Left lung (tissue), 10 donors: Measurements from ENCODE around the gene LGI4. TPM values are rescaled to one million over a fixed set of nuclear protein-coding genes. Genes with fewer than 3 reads are reported as not detected.
A peak's percentile ranks its signal among the peaks of the same experiment; 100 is the strongest.

ENCODE experiments used
- ATAC-seq: fragments of 200-7000 bp; cut with Tn5 transposase; one replicate; pipeline ENCODE4 v1.9.1; 2020; ENCODE audit warnings: moderate library complexity
- DNase-seq, 4 donors: peaks; one replicate each; pipeline ENCODE4 v3.0.0-alpha.2; 2013 to 2020
- H3K27ac ChIP-seq, 2 donors: fragments of 200-600 bp; sonication (generic) in 1 of 2; one replicate each; pipeline versions ENCODE4 v1.5.0 to v1.8.0; 2020 to 2021
- H3K27me3 ChIP-seq, 2 donors: fragments of 200-600 bp; sonication (generic) in 1 of 2; one replicate each; pipeline versions ENCODE4 v1.5.0 to v1.8.0; 2020 to 2021
- H3K36me3 ChIP-seq, 2 donors: fragments of 200-600 bp; sonication (generic) in 1 of 2; one replicate each; pipeline versions ENCODE4 v1.5.0 to v1.8.0; 2020 to 2021
- H3K4me1 ChIP-seq, 2 donors: fragments of 200-600 bp; one replicate each; pipeline ENCODE4 v1.8.0; 2021
- H3K4me3 ChIP-seq, 2 donors: fragments of 200-600 bp; sonication (generic) in 1 of 2; one replicate each; pipeline versions ENCODE4 v1.5.0 to v1.8.0; 2020 to 2021; ENCODE audit warnings: mild to moderate bottlenecking in 1 of 2
- H3K9me3 ChIP-seq, 2 donors: fragments of 200-600 bp; sonication (generic) in 1 of 2; one replicate each; pipeline versions ENCODE4 v1.5.0 to v1.8.0; 2020 to 2021
- CTCF ChIP-seq, 2 donors: fragments of 200-600 bp; sonication (generic) in 1 of 2; IDR thresholded peaks; one replicate each; pipeline versions ENCODE4 v1.5.0 to v1.8.0; 2021; ENCODE audit warnings: antibody characterized with exemption in 2 of 2
- intact Hi-C, 2 donors: fragments of 100-400 bp; cut with DNase I; formaldehyde crosslinking; loops; one replicate each; pipeline versions ENCODE4 v1.11.2 to v1.14.2; 2022
- polyA plus RNA-seq, 6 donors: library from polyadenylated mRNA; unstranded; fragments of 120-200 nt; gene quantifications; one replicate each; pipeline ENCODE4 v1.2.1, GENCODE V29; 2013; ENCODE audit not compliant: insufficient read length in 6 of 6
- total RNA-seq, 2 donors: library from RNA; stranded (reverse); fragmentation: NEBNext Ultra II Directional; extraction: Animal tissue kit (Norgen Biotek cat#: 25700); gene quantifications; one replicate each; pipeline ENCODE4 v1.2.1, GENCODE V29; 2021
- donor health status: DM: no; HTN: yes; CAD: no.
- donor health status: DM: no; HTN: no; CAD: no.

The LGI4 gene
- total and polyA plus RNA-seq, 8 donors: 1.8 to 3.4 (median 2.7) TPM

GRCh38 chr19:35136977-35137702 lies 2.3 kb upstream of the LGI4 start:
- no peaks in the 10 kb centered on the region for H3K36me3 ChIP-seq
- no peaks in the 10 kb centered on the region for H3K9me3 ChIP-seq
- DNase-seq (no peak), ATAC-seq (no peak)
- no peak for TF ChIP-seq CTCF (IDR thresholded peaks at IDR 0.05)
- intact Hi-C loops: loop anchor here in 1 of 2 donors (10.0 kb wide), 1 partner anchor 72 kb away; no protein-coding TSS in a partner anchor
- H3K4me1 ChIP-seq: peaks cover 7 to 32% of the 10 kb centered on the region in 2 donors
- H3K4me3 ChIP-seq: no peak overlapping the region
- H3K27ac ChIP-seq: no peak overlapping the region
- H3K27me3 ChIP-seq: peaks cover 0 to 41% of the 10 kb centered on the region in 2 donors

DNA sequence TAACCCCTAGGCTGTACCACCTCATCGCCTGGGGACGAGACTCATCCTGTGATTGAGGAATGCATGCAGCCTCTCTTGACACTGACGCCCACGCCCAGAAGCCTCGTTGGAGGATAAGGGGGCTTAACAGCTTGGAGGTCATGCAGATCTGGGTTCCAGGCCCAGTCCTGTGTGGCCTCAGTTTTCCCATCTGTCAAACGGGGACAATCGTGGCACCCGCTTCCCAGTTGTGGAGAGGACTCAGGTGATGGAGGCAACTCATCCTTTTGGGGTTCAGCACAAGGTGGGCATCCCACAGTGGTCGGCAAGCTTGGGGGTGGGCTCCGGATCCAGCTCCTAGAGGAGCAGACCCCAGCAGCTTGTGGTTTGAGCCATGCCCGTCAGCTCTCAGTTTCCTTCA lies 1.4 kb upstream of the LGI4 start:
- ATAC-seq: no peak
- H3K4me3 ChIP-seq: no peak overlapping the region
- H3K36me3 ChIP-seq: no peaks in the 10 kb centered on the region
- peaks cover 0 to 32% of the 10 kb centered on the region in 2 donors for H3K27me3 ChIP-seq
- DNase-seq: no peak
- intact Hi-C loops: loop anchor here in 1 of 2 donors (10.0 kb wide), 1 partner anchor 71 kb away; no protein-coding TSS in a partner anchor
- no peaks in the 10 kb centered on the region for H3K9me3 ChIP-seq
- peaks cover 0 to 24% of the 10 kb centered on the region in 2 donors for H3K4me1 ChIP-seq
- H3K27ac ChIP-seq: no peak overlapping the region
- no peak for TF ChIP-seq CTCF (IDR thresholded peaks at IDR 0.05)

DNA sequence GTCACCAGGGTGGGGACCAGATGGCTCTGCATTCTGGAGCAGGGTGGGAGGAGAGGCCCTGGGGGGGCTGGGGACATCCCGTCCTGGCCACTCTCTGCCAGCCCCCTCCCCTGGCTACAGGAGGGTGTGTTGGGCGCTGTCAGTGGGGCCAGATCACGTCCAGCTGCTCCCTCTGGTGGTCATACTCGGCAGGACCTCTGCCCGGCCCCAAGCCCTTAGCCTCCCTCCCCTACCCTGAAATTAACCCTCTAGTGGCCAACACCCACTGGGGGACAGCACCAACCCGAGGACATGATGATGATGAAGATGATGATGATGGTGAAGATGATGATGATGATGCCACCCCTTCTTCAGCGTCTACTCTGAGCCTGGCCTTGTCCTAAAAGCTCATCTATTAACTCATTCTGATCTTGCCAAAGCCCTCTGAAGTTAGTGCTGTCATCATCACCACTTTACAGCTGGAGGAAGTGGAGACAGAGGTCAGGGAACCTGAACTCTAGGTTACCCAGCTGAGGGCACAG lies 590 bp upstream of the LGI4 start:
- Histone ChIP-seq H3K27me3 (peaks cover 0 to 28% of the 10 kb centered on the region in 2 donors), H3K27ac (no peak overlapping the region), H3K4me1 (peaks cover 0 to 20% of the 10 kb centered on the region in 2 donors), H3K4me3 (no peak overlapping the region), H3K36me3 (no peaks in the 10 kb centered on the region), H3K9me3 (no peaks in the 10 kb centered on the region)
- DNase-seq (peak in 3 of 4 donors; percentile 81 to 90 (median 89)), ATAC-seq (peak; percentile 83)
- intact Hi-C loops: loop anchor here in 1 of 2 donors (10.0 kb wide), 1 partner anchor 71 kb away; no protein-coding TSS in a partner anchor
- TF ChIP-seq CTCF (IDR thresholded peaks at IDR 0.05): peak; percentile 77 to 93

- Histone ChIP-seq H3K9me3 (no peaks in the 10 kb centered on the region), H3K36me3 (no peaks in the 10 kb centered on the region), H3K27ac (no peak overlapping the region), H3K27me3 (peaks cover 0 to 14% of the 10 kb centered on the region in 2 donors), H3K4me3 (no peak overlapping the region), H3K4me1 (peaks cover 0 to 7% of the 10 kb centered on the region in 2 donors)
- intact Hi-C loops: loop anchor here in 1 of 2 donors (10.0 kb wide), 1 partner anchor 69 kb away; no protein-coding TSS in a partner anchor
- DNase-seq: no peak
- TF ChIP-seq CTCF (IDR thresholded peaks at IDR 0.05): no peak
- ATAC-seq: no peak
Measured at GRCh38 chr19:35133826-35134225, 1.0 kb downstream of the LGI4 start.

- TF ChIP-seq CTCF (IDR thresholded peaks at IDR 0.05): no peak
- H3K4me3 ChIP-seq: no peak overlapping the region
- no peak for ATAC-seq
- H3K27ac ChIP-seq: no peak overlapping the region
- no peak for DNase-seq
- intact Hi-C loops: loop anchor here in 1 of 2 donors (10.0 kb wide), 1 partner anchor 67 kb away; no protein-coding TSS in a partner anchor
- H3K27me3 ChIP-seq: peaks cover 0 to 6% of the 10 kb centered on the region in 2 donors
- H3K36me3 ChIP-seq: no peaks in the 10 kb centered on the region
- peaks cover 0 to 5% of the 10 kb centered on the region in 2 donors for H3K4me1 ChIP-seq
- no peaks in the 10 kb centered on the region for H3K9me3 ChIP-seq
Measured at GRCh38 chr19:35132254-35132653, 2.6 kb downstream of the LGI4 start.
